NCI-H748 treated with DMSO at 0.1 percent for 48 hours (cell line): ENCODE results near the gene AFTPH.

ENCODE experiments used
- DNase-seq: peaks from one replicate; lab custom pipeline; 2025; lab: John Stamatoyannopoulos, UW

The AFTPH gene

GRCh38 chr2:64542071-64543007, 18.2 kb downstream of the AFTPH start:
- no peak for DNase-seq

GRCh38 chr2:64543008-64543697, 19.0 kb downstream of the AFTPH start:
- DNase-seq = no peak

DNA sequence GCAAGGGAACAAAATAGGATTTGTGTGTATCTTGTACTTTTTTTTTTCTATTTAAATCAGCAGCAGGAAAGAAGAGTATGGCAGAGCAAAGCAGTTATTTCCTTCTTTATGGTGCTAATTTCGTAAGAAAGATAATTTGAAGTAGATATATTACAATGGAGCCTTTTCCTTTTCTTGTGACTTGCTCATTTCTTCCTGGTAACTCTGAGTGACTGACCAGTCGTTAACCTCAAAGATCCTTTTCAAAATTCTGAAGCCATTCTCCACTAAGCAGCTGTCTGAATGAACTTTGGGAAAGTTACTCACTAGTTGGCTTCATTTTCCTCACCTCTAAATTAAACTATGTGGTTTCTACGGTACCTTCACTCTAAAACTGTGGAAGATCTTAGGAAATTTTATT, 24.6 kb downstream of the AFTPH start:
- no peak for DNase-seq

DNA sequence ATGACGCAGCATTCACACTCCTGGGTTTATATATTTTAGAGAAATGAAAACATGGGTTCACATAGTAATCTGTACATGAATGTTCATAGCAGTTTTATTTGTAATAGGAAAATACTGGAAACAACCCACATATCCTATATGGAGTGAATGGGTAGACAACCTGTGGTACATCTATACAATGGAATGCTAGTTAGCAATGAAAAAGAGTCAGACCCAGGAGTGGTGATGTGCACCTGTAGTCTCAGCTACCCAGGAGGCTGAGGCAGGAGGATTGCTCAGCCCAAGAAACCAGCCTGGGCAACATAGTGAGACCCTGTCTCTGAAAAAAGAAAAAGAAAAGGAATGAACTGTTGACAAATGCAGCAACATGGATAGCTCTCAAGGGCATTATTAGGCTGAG, 25.9 kb downstream of the AFTPH start:
- no peak for DNase-seq

GRCh38 chr2:64551851-64552250, 27.7 kb downstream of the AFTPH start:
- DNase-seq = no peak

DNA sequence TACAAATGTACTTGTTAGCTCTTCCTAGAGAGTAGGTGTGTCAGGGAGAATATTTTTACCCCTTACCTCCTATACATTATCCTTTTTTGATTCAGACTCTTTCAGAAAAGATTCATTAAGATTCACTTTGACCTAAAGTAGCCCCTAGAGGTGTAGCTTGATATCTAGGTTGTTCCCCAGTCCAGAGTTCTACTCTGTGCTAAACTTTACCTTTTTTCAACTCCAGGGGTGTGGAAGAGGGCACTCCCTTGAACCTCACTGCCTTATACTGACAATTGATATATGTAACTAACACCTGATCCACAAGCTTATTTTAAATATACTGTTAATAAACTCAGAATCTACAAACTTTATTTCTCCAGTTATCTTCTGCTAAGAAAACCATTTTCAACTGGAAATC, 30.0 kb downstream of the AFTPH start:
- no peak for DNase-seq

GRCh38 chr2:64558445-64559081, 34.4 kb downstream of the AFTPH start:
- no peak for DNase-seq

GRCh38 chr2:64562148-64562784, 38.1 kb downstream of the AFTPH start:
- peak; percentile 2 for DNase-seq

DNA sequence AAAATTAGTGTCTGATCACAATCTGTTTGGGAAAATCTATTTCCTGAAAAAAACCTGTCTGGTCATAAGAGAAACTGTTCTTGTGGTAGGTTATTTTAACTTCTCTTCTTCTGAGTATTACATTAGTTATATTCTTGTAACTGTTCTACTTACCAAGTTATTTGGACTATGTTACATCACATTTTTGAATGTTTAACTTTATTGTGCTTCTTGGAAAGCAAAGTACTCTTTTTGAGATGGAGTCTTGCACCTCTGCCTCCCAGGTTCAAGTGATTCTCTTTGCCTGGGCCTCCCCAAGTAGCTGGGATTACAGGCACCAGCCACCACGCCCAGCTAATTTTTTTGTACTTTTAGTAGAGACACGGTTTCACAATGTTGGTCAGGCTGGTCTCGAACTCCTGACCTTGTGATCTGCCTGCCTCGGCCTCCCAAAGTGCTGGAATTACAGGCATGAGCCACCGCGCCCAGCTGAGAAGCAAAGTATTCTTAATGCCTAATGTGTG, 39.4 kb downstream of the AFTPH start:
- no peak for DNase-seq

GRCh38 chr2:64565949-64566710, 42.0 kb downstream of the AFTPH start:
- DNase-seq = no peak

- DNase-seq = no peak
Observed at GRCh38 chr2:64567473-64567872, 43.3 kb downstream of the AFTPH start.

DNA sequence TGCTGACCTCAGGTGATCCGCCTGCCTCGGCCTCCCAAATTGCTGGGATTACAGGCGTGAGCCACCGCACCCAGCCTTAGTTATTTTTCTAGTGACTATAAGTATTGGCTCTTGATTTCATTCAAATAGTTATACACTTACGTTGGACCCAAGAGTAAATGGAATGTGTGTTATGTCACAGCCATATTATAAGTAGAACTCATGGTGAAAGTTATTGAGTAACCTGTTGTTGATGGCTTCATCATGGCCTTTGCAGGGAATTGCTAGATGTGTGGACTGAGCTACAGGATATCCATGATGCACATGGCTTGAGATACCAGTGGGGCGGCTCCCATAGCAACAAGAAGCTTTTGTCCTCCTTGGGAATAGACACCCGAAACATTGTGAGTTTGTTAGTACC, 44.7 kb downstream of the AFTPH start:
- DNase-seq = no peak

DNA sequence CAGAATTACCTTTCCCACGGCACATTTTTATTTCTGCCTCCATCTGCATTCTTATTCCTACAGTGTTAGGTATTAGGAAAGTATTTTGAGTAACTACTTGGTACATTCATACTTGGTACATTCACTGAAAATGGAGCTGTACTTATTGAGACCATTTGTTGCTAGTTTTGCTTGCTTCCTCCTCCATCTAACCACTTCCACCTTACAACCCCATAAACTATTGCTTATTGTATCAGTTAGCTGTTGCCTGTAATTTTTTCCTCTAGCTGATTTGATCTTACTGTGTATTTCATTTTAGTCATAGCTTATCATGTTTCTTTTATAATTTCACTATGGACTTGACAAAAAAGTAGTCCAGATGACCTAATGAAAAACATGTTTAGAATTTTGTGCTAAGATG, 50.7 kb downstream of the AFTPH start:
- DNase-seq = no peak

DNA sequence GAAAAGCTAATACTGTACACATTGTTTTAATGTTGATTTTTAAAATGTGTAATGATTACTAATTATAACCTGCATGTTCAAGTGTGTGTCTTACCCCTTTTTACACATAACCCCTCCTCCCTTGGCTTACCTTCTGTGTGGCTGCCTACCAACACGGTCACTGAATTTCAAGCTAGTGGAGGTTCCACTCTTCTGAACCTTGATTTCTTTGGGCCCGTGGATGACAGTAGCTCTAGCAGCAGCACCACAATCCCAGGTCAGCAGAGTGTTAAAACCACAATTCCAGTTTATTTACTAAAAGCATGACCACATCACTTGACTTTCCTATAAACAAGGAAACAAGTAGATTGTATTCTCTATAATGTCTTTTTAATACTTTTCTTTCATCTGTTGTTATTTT, 56.9 kb downstream of the AFTPH start:
- DNase-seq = no peak

DNA sequence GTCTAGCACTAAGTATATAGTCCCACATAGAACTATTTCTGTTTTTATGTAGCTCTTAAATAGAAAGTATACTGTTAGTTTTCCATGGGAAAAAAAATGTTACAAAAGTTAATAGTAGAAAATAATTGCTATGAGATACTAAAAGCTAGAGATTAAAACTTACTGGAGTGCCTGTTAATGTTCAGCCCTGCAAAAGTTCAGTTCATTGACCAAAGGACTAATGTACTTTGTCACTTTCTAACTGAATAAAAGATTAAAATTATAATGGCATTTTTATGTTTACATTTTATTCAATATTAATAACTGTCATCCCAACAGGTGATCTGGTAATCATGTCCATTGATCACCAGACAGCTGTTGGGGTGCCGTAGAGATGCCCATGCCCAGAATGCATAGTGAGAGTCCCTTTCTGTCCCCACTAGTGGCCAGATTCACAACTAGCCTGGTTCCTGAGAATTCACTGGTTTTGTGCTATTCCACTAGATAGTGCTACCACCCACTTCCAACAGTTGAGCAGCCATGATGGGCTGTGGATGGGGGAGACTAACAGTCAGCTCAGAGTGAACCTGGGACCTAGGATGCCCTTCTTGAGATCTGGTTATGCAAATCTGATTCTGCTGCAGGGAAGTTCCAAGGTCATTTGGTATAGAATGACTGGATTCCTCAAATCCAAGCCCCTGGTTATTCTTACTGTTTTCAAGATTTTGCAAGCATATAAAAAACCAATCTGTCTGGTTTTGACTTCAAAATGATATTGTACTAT, 57.8 kb downstream of the AFTPH start:
- DNase-seq = no peak

DNA sequence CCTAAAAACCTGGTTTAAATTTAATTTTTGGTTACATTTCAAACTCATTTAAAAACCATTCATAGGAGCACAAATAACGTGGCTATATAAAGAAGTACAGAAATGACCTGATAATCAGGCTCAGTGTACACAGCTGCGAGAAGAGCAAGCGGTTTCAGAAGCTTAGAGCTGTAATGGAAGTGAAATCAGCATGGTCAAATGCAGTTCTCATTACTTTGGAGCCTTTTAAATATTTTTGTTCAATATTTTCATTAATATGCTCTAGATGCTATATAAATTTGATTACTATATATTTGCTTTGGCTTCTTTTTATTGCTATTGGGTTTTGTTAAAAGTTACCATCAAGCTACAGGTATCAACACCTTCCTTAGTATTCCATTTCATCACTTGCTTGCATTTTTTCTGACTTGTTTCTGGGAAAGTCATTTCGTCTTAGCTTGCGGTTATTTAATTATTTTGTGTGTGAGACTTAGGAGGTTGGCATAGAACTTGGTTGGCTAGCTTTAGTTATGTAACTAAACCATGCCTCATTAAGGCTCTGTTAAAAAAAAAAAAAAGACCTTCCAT, 58.7 kb downstream of the AFTPH start:
- DNase-seq = no peak

- DNase-seq = no peak
Observed at GRCh38 chr2:64586054-64586453, 61.9 kb downstream of the AFTPH start.

GRCh38 chr2:64586883-64587481, 62.9 kb downstream of the AFTPH start:
- DNase-seq = peak; percentile 10

GRCh38 chr2:64587561-64587960, 63.4 kb downstream of the AFTPH start:
- DNase-seq = no peak

DNA sequence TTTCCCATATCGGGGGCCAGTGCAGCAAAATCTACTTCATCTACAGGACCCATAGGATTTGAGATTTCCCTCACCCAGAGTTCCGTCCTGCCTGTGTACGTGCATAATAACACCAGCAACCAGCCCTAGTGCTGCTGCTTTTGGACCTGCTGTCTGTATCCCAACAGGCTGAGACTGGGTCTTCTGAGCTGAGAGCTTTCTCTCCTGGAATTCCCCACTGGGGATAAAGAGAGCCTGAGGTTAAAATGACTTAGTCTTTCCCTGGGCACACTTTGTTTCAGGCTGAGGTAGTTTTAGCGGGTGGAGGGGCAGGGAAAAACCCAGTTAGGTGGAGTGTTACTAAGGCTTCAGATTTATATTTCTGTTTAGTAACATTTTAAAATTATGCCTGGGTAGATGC, 67.1 kb downstream of the AFTPH start:
- DNase-seq = no peak
